Measurements from ENCODE around the gene TMEM178B.

DNA sequence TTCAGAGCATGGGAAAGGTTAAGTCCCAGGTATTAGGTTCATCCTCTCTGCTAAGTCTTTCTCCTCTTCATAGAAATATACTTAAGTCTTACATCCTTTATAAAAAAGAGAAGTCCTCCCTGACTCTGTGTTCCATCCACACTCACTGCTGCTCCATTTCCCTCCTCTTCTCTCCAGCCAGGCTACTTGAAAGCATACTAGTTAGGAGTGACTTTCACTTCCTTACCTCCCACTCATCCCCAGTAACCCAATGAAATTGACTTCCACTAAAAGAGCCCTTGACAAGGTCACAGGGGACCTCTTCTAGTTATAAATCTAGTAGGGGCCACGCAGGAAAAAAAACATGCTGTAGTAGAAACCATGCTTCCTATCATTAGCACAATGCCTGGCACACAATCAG is 344.2 kb downstream of the TMEM178B start:
- TF ChIP-seq, protein P1, sequence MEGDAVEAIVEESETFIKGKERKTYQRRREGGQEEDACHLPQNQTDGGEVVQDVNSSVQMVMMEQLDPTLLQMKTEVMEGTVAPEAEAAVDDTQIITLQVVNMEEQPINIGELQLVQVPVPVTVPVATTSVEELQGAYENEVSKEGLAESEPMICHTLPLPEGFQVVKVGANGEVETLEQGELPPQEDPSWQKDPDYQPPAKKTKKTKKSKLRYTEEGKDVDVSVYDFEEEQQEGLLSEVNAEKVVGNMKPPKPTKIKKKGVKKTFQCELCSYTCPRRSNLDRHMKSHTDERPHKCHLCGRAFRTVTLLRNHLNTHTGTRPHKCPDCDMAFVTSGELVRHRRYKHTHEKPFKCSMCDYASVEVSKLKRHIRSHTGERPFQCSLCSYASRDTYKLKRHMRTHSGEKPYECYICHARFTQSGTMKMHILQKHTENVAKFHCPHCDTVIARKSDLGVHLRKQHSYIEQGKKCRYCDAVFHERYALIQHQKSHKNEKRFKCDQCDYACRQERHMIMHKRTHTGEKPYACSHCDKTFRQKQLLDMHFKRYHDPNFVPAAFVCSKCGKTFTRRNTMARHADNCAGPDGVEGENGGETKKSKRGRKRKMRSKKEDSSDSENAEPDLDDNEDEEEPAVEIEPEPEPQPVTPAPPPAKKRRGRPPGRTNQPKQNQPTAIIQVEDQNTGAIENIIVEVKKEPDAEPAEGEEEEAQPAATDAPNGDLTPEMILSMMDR (IDR thresholded peaks at IDR 0.05): no peak
- TF ChIP-seq POLR2A (IDR thresholded peaks at IDR 0.05): no peak

Measured in lower leg skin (tissue), 3 donors.